ENCODE data around the gene COL4A2.

DNA sequence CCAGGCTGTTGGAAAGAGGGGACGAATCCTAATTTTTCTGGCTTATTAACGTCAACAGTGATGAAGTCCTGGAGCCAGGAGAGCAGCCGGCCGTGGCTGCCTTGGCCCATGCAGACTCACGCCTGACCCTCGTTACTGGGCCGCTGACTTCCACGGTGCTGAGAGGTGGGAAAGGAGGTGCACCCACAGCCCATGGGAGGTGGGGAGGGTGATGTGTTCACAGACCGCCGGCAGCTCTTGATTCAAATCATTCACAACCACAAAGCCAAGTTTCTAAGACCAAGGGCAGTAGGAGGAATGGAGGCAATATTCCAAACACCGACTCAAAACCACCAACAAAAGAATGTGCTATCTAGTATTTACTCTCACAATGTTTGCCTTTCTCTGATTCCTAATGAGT lies 24.3 kb downstream of the COL4A2 start:
- TF ChIP-seq, protein P1, sequence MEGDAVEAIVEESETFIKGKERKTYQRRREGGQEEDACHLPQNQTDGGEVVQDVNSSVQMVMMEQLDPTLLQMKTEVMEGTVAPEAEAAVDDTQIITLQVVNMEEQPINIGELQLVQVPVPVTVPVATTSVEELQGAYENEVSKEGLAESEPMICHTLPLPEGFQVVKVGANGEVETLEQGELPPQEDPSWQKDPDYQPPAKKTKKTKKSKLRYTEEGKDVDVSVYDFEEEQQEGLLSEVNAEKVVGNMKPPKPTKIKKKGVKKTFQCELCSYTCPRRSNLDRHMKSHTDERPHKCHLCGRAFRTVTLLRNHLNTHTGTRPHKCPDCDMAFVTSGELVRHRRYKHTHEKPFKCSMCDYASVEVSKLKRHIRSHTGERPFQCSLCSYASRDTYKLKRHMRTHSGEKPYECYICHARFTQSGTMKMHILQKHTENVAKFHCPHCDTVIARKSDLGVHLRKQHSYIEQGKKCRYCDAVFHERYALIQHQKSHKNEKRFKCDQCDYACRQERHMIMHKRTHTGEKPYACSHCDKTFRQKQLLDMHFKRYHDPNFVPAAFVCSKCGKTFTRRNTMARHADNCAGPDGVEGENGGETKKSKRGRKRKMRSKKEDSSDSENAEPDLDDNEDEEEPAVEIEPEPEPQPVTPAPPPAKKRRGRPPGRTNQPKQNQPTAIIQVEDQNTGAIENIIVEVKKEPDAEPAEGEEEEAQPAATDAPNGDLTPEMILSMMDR (IDR thresholded peaks at IDR 0.05; ENCODE audit: insufficient read depth, low read depth, low read length) = no peak
- no peak for TF ChIP-seq EZH2 (IDR thresholded peaks at IDR 0.05; ENCODE audit: insufficient read depth, low read length)

Measured in astrocyte (in vitro differentiated cells and primary cell).